NCI-H2196 treated with DMSO at 0.1 percent for 48 hours (cell line): ENCODE results near the gene PCDHGA4.
"Not testable (repeated sequence)": the region's sequence is repeated elsewhere in the genome, so short reads cannot be mapped to it uniquely, and the experiment has no call there.

Source experiments
- DNase-seq: peaks from one replicate; lab custom pipeline; 2025; ENCODE audit not compliant: unreplicated experiment; lab: John Stamatoyannopoulos, UW

Gene PCDHGA4

DNA sequence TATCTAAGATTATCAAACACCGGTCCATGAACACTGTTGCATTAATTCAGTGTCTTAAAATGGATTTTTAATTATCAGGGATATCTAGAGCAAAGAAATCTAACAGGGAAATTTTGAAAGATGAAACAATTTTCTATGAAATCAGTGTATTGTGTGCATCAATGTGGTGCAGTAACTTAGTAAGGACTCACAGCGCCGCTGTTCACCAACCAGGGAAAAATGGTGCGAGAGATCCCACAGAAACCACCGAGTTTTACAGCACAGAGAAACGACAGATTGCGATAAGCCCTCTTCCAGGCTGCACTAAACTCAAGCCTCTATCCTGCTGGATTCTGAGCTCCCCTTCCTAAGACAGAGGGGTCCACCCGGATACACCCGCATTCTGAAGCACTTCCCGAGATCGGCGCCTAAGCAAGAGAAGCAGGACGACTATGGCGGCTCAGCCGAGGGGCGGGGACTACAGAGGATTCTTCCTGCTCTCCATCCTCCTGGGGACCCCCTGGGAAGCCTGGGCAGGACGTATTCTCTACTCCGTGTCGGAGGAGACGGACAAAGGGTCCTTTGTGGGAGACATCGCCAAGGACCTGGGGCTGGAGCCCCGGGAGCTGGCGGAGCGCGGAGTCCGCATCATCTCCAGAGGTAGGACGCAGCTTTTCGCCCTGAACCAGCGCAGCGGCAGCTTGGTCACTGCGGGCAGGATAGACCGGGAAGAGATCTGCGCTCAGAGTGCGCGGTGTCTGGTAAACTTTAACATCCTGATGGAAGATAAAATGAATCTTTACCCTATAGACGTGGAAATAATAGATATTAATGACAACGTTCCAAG, 27.9 kb downstream of the PCDHGA4 start, which contains the start of gene PCDHGA7:
PCDHGA7 (plus strand) TSS at position 274 of the 826 bp plus-strand sequence; CDS start at position 432, 158 bp downstream.
- no peak for DNase-seq

DNA sequence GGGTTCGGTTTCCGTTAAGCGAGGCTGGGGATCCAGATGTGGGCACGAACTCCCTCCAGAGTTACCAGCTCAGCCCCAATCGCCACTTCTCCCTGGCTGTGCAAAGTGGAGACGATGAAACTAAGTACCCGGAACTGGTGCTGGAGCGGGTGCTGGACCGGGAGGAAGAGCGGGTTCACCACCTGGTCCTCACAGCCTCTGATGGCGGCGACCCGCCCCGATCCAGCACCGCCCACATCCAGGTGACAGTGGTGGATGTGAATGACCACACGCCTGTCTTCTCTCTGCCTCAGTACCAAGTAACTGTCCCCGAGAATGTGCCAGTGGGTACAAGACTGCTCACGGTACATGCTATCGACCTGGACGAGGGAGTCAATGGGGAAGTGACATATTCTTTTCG, 28.5 kb downstream of the PCDHGA4 start:
- DNase-seq: no peak

GRCh38 chr5:141384471-141385267, 29.8 kb downstream of the PCDHGA4 start:
- DNase-seq: no peak

DNA sequence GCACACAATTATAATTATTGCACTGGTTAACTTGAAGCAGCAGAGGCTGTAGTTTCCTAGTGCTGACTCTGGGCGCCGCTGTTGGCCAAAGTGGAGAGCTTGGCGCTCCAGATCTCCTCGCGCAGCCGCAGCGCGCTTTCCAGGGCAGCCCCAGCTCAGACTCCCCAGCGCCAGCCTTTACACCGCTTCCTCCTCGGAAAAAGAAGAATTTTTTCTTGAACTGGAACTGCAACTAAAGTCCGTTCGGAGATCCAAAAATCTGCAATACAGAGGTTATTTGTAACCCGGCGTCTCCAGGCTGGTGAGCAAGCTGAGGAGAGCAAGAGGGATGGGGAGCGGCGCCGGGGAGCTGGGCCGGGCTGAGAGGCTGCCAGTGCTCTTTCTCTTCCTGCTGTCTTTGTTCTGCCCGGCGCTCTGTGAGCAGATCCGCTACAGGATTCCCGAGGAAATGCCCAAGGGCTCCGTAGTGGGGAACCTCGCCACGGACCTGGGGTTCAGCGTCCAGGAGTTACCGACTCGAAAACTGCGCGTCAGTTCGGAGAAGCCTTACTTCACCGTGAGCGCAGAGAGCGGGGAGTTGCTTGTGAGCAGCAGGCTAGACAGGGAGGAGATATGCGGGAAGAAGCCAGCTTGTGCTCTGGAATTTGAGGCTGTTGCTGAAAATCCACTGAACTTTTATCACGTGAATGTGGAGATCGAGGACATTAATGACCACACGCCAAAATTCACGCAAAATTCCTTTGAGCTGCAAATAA, 32.9 kb downstream of the PCDHGA4 start, which contains the start of gene PCDHGB4:
PCDHGB4 (plus strand) TSS at position 142 of the 755 bp plus-strand sequence; CDS start at position 329, 187 bp downstream.
- DNase-seq: not testable (repeated sequence)

DNA sequence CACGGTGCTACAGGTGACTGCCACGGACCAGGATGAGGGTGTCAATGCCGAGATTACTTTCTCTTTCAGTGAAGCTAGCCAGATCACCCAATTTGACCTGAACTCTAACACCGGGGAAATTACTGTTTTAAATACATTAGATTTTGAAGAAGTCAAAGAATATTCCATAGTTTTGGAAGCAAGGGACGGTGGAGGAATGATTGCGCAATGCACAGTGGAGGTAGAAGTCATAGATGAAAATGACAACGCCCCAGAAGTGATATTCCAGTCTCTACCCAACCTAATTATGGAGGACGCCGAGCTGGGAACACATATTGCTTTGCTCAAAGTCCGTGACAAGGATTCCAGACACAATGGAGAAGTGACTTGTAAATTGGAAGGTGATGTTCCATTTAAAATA, 33.8 kb downstream of the PCDHGA4 start:
- DNase-seq: no peak

- DNase-seq: no peak
These were observed 34.6 kb downstream of the PCDHGA4 start for GRCh38 chr5:141389153-141390042.

DNA sequence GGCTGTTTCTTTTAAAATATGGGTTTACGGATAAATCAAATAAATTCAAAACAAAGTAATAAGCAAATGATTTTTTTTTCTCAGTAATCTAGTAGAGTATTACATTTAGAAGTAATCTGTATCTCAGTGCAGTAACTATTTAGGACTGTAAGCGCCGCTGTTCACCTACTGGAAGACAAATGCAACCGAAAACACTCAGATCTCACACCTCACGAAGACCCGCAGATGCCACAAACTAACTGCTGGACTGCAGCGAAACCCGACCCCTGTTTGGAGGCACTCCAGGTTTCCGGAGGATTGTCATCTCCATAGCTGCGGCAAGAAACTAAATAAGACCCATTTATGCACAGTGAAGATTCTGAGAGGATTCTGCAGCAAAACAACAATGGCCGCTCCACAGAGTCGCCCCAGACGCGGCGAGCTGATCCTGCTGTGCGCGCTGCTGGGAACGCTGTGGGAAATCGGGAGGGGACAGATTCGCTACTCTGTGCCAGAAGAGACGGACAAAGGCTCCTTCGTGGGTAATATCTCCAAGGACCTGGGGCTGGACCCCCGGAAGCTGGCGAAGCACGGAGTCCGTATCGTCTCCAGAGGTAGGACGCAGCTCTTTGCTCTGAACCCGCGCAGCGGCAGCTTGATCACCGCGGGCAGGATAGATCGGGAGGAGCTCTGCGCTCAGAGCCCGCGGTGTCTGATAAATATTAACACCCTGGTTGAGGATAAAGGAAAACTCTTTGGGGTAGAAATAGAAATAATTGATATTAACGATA, 37.8 kb downstream of the PCDHGA4 start, which contains the start of gene PCDHGA8:
PCDHGA8 (plus strand) TSS at position 205 of the 770 bp plus-strand sequence; CDS start at position 386, 181 bp downstream.
- no peak for DNase-seq

GRCh38 chr5:141393267-141393666, 38.4 kb downstream of the PCDHGA4 start:
- DNase-seq: no peak

DNA sequence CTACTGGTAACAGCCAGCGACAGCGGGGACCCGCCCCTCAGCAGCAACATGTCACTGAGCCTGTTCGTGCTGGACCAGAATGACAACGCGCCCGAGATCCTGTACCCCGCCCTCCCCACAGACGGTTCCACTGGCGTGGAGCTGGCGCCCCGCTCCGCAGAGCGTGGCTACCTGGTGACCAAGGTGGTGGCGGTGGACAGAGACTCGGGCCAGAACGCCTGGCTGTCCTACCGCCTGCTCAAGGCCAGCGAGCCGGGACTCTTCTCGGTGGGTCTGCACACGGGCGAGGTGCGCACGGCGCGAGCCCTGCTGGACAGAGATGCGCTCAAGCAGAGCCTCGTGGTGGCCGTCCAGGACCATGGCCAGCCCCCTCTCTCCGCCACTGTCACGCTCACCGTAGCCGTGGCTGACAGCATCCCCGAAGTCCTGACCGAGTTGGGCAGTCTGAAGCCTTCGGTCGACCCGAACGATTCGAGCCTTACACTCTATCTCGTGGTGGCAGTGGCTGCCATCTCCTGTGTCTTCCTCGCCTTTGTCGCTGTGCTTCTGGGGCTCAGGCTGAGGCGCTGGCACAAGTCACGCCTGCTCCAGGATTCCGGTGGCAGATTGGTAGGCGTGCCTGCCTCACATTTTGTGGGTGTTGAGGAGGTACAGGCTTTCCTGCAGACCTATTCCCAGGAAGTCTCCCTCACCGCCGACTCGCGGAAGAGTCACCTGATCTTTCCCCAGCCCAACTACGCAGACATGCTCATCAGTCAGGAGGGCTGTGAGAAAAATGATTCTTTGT, 39.8 kb downstream of the PCDHGA4 start:
- DNase-seq: not testable (repeated sequence)

GRCh38 chr5:141397756-141398551, 43.1 kb downstream of the PCDHGA4 start, which contains the start of gene PCDHGB5:
Gene PCDHGB5, plus strand, starts transcription at chr5:141397947. Its CDS starts 181 bp downstream, at chr5:141398128.
- DNase-seq: not testable (repeated sequence)

DNA sequence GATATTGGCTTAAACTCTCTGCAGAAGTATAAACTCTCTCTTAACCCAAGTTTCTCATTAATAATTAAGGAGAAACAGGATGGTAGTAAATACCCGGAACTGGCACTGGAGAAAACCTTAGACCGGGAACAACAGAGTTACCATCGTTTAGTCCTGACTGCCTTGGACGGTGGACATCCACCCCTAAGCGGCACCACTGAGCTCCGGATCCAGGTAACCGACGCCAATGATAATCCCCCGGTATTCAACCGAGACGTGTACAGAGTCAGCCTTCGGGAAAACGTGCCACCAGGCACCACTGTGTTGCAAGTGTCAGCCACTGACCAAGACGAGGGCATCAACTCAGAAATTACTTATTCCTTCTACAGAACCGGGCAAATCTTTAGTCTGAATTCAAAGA, 43.8 kb downstream of the PCDHGA4 start:
- no peak for DNase-seq

DNA sequence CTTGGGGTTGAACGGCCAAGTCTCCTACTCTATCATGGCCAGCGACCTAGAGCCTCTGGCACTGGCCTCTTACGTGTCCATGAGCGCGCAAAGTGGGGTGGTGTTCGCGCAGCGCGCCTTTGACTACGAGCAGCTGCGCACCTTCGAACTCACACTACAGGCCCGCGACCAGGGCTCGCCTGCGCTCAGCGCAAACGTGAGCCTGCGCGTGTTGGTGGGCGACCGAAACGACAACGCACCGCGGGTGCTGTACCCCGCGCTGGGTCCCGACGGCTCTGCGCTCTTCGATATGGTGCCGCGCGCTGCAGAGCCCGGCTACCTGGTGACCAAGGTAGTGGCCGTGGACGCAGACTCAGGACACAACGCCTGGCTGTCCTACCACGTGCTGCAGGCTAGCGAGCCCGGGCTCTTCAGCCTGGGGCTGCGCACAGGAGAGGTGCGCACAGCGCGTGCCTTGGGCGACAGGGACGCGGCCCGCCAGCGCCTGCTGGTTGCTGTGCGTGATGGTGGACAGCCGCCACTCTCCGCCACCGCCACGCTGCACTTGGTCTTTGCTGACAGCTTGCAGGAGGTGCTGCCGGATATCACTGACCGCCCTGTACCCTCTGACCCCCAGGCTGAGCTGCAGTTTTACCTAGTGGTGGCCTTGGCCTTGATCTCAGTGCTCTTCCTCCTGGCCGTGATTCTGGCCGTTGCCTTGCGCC, 44.9 kb downstream of the PCDHGA4 start:
- no peak for DNase-seq

DNA sequence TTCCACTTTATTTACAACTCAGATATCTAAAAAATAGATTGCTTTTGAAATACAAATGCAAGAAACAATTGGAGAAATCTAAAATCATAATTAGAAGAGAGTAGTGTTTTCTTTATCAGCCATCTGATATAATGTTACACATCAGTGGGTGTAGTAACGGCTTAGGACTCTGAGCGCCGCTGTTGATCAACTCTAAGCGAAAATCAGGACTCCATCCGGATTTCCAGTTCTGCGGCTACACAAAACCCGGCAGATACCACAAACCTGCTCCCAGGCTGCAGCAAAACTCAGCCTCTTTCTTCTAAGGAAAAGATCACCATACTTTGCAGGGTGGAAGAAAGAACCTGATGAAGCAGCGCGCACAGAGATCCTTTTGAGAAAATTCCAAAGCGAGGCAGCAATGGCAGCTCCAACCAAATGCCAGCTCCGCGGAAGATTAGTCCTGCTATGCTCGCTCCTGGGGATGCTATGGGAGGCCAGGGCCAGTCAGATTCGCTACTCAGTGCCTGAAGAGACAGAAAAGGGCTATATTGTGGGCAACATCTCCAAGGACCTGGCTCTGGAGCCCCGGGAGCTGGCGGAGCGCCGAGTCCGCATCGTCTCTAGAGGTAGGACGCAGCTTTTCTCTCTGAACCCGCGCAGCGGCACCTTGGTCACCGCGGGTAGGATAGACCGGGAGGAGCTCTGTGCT, 47.9 kb downstream of the PCDHGA4 start, which contains the start of gene PCDHGA9:
PCDHGA9 (plus strand) TSS at position 226 of the 691 bp plus-strand sequence; CDS start at position 401, 175 bp downstream.
- no peak for DNase-seq

- no peak for DNase-seq
These were observed 48.6 kb downstream of the PCDHGA4 start for GRCh38 chr5:141403387-141403786.
